Nephron progenitor cell (in vitro differentiated cells): ENCODE results near the gene CCDC78.
"Not testable (repeated sequence)": the region's sequence is repeated elsewhere in the genome, so short reads cannot be mapped to it uniquely, and the experiment has no call there.

Source experiments
- DNase-seq: peaks from one replicate; pipeline ENCODE4 v3.0.0; 2021
- H3K27ac Mint-ChIP-seq: 2 replicates; pipeline ENCODE4 v1.8.0; 2021; ENCODE audit warnings: mild to moderate bottlenecking, moderate library complexity, mixed read lengths
- H3K27me3 Mint-ChIP-seq: 2 replicates; pipeline ENCODE4 v1.8.0; 2021; ENCODE audit warnings: mild to moderate bottlenecking, low read depth, mixed read lengths; ENCODE audit not compliant: poor library complexity
- H3K36me3 Mint-ChIP-seq: 2 replicates; pipeline ENCODE4 v1.8.0; 2021; ENCODE audit warnings: low read depth, mixed read lengths
- H3K4me1 Mint-ChIP-seq: 2 replicates; pipeline ENCODE4 v1.8.0; 2021; ENCODE audit warnings: mixed read lengths
- H3K4me3 Mint-ChIP-seq: 2 replicates; pipeline ENCODE4 v1.8.0; 2021; ENCODE audit warnings: mild to moderate bottlenecking, moderate library complexity, mixed read lengths
- H3K9me3 Mint-ChIP-seq: 2 replicates; pipeline ENCODE4 v1.8.0; 2021; ENCODE audit warnings: mild to moderate bottlenecking, moderate library complexity, mixed read lengths
- TF ChIP-seq, protein P1 (sequence below): fragments of 200-600 bp; sonication (generic); IDR thresholded peaks from 2 replicates; pipeline ENCODE4 v1.5.0; 2021; ENCODE audit warnings: antibody characterized with exemption

The CCDC78 gene

GRCh38 chr16:749010-749409 lies 22.8 kb upstream of the CCDC78 start:
- Mint-ChIP-seq H3K27ac (no peak overlapping the region), H3K36me3 (no peaks in the 10 kb centered on the region), H3K27me3 (peaks cover 45% of the 10 kb centered on the region), H3K4me1 (peaks cover 24% of the 10 kb centered on the region), H3K9me3 (no peaks in the 10 kb centered on the region), H3K4me3 (no peak overlapping the region)
- TF ChIP-seq, protein P1, sequence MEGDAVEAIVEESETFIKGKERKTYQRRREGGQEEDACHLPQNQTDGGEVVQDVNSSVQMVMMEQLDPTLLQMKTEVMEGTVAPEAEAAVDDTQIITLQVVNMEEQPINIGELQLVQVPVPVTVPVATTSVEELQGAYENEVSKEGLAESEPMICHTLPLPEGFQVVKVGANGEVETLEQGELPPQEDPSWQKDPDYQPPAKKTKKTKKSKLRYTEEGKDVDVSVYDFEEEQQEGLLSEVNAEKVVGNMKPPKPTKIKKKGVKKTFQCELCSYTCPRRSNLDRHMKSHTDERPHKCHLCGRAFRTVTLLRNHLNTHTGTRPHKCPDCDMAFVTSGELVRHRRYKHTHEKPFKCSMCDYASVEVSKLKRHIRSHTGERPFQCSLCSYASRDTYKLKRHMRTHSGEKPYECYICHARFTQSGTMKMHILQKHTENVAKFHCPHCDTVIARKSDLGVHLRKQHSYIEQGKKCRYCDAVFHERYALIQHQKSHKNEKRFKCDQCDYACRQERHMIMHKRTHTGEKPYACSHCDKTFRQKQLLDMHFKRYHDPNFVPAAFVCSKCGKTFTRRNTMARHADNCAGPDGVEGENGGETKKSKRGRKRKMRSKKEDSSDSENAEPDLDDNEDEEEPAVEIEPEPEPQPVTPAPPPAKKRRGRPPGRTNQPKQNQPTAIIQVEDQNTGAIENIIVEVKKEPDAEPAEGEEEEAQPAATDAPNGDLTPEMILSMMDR: no peak
- DNase-seq: no peak

GRCh38 chr16:747978-748746 lies 21.9 kb upstream of the CCDC78 start:
- Mint-ChIP-seq H3K4me3 (no peak overlapping the region), H3K27ac (no peak overlapping the region)

GRCh38 chr16:746637-747036 lies 20.4 kb upstream of the CCDC78 start:
- TF ChIP-seq, protein P1: no peak
- Mint-ChIP-seq H3K9me3 (no peaks in the 10 kb centered on the region), H3K27me3 (peaks cover 27% of the 10 kb centered on the region), H3K4me1 (peaks cover 13% of the 10 kb centered on the region), H3K27ac (no peak overlapping the region), H3K4me3 (no peak overlapping the region), H3K36me3 (no peaks in the 10 kb centered on the region)
- DNase-seq: no peak

More at GRCh38 chr16:747978-748746, 21.9 kb upstream of the CCDC78 start:
- no peaks in the 10 kb centered on the region for H3K9me3 Mint-ChIP-seq
- peaks cover 24% of the 10 kb centered on the region for H3K4me1 Mint-ChIP-seq
- peaks cover 41% of the 10 kb centered on the region for H3K27me3 Mint-ChIP-seq
- no peak for DNase-seq
- no peaks in the 10 kb centered on the region for H3K36me3 Mint-ChIP-seq
- TF ChIP-seq, protein P1: no peak

DNA sequence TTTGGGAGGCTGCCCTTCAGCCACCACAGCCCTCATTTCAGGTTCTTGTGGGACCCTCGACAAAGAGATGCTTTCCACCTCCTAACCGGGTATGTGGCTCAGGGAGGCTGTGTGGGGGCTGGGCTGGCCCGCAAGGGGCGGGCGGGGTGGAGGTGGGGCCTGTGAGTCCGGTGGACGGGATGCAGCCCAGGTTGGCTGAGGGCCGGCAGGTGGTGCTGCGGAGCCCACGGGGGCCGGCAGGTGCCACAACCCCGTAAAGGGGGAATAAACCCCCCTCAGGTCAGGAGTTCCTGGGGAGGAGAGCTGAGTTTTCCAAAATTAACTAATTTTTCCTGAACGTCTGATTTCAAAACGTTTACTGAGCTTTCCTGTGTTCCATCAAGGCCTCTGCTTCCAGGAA lies 19.5 kb upstream of the CCDC78 start:
- Mint-ChIP-seq H3K36me3 (no peaks in the 10 kb centered on the region), H3K4me3 (no peak overlapping the region), H3K27ac (no peak overlapping the region), H3K27me3 (peaks cover 18% of the 10 kb centered on the region), H3K4me1 (peaks cover 5% of the 10 kb centered on the region), H3K9me3 (no peaks in the 10 kb centered on the region)
- TF ChIP-seq, protein P1: peak; percentile 58
- DNase-seq: peak; percentile 73

DNA sequence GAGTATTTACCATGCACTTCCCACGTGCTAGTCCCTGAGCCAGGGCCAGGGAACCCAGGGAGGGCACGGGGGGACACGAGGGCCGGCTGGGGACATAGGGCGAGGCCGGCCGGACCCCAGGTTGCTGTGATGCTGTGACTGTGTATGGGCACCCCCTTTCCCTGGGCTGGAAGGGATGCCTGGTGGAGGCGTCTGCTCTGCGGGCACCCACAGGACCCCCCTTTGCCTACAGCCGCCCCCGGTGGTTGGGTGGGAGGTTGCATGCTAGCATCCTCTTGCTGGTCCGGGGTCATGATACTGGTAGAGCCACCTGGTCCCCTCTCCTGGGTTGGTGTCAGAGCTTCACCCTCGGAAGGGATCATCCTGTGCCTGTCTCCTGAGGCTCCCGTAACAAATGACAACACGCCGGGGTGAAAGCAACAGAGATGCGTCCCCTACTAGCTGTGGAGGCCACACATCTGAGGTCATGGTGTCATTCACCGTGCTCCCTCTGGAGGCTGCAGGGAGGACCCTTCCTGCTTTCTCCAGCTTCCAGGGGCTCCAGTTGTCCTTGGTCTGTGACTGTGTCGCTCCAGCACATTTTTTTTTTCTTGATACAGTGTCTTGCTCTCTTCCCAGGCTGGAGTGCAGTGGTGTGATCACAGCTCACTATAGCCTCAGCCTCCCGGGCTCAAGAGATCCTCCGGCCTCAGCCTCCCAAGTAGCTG lies 17.7 kb upstream of the CCDC78 start:
- Mint-ChIP-seq H3K27ac (no peak overlapping the region), H3K27me3 (peaks cover 13% of the 10 kb centered on the region), H3K9me3 (no peaks in the 10 kb centered on the region), H3K4me1 (peaks cover 14% of the 10 kb centered on the region), H3K4me3 (no peak overlapping the region), H3K36me3 (no peaks in the 10 kb centered on the region)
- DNase-seq: no peak
- TF ChIP-seq, protein P1: no peak

- not testable (repeated sequence) for H3K36me3 Mint-ChIP-seq, DNase-seq
- peaks cover 17% of the 10 kb centered on the region for H3K4me1 Mint-ChIP-seq
Measured at GRCh38 chr16:742894-743293, 16.7 kb upstream of the CCDC78 start.

More at GRCh38 chr16:742894-743293, 16.7 kb upstream of the CCDC78 start:
- H3K27me3 Mint-ChIP-seq, H3K4me3 Mint-ChIP-seq, H3K27ac Mint-ChIP-seq, H3K9me3 Mint-ChIP-seq: not testable (repeated sequence)
